Activated T-cell treated with anti-CD3 and anti-CD28 coated beads, Interleukin-2, amount 50 U/mL, for 1 hour (primary cell): ENCODE measurements around the gene HIVEP2.

Experiments used
- DNase-seq: peaks from one replicate; pipeline ENCODE4 v3.0.0-alpha.2; 2020

HIVEP2 gene

DNA sequence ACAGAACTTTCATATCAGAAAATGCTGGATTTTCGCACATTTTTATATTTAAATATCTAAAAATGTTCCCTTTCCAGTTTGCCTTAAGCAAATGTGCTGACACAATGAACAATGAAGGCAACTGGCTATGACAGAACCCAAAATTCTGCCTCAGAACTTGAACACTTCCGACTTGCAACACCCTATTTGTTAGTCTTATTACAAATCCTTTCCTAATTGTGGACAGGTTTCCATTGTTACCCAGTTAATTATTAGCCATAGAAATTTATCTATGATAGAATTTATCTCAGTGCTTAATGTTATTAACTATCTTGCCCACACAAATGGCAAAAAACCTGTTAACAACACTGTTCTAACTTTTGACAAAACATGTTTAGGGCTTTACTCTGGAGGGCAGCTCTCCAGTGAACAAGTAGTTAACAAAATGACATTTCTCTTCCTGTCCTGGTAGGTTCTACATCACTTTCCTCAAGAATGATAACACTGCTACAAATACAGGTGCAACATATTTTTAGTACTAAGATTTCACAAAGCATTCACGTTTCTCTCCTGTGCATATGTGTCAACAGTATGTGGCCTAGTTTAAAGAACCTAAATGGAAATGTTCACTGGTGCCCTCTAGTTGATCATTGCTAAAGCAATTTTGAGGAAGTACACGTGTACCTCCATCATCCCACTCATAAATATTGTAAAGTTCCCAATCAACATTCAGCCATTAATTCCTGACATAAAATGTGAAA lies 58.4 kb downstream of the HIVEP2 start:
- DNase-seq = no peak

DNA sequence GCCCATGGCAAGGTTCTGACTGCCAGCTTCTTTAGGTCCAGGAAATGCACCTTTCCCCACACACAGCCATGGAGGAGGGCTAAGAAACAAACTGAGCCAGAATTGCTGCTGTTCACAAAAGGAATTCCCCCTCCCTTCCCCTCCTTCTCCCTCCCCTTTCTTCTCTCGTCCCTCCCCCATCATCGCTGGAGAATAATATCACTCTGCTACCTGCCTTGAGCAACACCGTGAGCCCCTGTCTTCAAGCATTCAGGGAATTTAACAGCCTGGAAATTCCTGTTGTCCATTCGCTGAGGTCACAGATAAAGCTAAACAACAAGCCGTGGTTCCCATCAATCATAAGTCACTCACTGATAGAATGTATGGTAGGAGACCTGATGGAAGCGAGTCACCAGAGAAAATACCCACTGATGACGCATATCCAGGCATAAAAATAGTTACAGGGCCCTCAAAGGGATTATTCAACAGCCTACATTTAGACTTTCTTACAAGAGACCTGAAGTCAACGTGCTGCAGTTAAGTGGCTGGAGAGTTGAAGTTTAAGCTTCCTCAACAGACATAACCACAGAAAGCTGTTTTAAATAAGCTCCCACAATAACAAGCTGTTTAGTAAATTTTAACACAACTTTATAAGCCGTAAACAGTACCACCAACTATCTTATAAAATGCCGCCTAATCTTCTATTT lies 59.7 kb downstream of the HIVEP2 start:
- DNase-seq = peak; percentile 55

DNA sequence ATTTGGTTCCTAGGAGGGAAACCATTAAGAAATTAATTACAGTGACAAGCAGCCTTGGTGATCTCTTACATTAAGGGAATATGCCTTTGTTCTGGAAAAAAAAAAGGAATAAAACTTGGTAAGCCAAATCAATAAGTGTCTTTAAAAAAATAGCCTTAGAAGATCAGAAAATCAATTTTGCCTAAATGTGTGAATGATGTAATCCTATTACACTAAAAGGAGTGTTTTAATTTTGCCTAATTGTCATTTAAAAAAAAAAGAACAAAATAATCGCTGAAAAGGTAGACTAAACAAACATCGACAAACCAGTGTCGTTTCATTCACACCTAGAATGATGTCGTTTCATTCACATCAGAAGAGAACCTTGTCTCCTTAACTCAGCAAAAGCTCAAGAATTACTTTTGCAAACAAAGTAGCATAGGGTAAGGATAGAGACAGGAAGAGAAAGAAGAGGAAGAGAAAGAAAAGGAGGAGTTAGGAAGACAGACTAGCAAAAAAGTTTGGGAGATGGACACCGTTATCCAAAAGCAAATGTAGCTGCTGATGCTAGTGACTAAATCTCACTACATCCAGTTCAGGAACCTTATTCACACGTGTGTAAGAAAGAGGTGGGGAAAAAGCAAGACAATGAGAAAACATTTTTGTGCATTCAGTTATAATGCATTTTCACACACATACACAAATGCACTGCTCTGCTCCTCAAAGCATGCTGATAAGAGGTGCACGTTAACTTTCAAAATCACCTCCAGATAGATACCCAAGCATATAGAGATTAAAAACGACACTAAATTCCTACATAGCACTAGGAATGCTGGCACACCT lies 60.6 kb downstream of the HIVEP2 start:
- no peak for DNase-seq

DNA sequence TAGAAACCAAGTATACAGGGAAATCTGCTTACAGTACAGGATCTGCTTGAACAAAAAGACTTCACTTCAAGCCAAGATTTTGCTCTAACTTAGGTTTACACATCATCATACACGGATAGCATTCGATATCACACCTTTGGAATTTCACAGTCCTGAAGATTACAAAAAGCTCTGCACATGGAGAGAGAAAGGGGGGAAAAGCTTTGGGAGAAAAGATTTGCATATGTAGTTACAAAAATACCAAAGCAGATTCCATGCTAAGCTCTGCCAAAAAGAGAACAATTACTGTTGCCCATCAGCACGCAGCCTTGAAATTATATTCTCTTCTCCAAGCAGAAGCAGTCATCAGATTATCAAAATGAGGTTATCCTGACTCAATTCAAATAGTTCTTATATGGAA lies 62.0 kb downstream of the HIVEP2 start:
- DNase-seq = no peak

DNA sequence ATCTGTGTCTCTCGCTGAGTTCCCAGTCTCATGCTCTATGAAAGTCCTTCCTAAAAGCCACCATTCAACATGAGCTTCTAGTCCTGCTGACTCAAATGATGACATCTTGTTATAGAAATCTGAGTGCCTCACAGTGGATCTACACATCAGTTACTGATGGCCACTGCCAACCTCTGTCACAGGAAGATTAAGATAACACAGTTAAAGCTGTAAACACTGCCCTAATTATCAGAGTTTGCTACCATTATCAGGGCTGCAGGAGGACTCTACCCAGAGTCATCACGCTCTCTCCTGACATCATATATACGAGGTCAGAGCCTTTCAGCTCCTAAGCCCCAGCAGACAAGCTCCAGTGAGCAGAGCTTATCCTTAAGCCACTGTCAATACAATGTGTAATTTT lies 63.2 kb downstream of the HIVEP2 start:
- no peak for DNase-seq

DNA sequence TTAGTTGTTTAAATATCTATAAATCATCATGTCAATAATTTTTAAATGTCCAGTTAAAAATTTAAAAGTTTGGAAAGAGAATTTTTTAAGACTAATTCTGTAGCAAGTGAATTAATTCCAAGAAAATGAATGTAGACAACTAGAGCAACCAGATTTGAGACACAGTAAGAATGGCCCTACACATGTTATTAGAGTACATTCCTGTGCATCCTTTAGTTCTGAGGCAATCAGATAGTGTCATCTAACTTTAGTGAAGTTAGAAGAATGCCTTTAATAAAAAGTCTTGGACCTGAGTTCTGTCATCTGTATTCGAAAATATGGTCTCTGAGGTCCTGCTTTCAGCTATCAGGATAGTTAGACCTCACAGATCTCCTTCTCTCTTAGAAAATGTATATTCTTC lies 63.7 kb downstream of the HIVEP2 start:
- DNase-seq = no peak

DNA sequence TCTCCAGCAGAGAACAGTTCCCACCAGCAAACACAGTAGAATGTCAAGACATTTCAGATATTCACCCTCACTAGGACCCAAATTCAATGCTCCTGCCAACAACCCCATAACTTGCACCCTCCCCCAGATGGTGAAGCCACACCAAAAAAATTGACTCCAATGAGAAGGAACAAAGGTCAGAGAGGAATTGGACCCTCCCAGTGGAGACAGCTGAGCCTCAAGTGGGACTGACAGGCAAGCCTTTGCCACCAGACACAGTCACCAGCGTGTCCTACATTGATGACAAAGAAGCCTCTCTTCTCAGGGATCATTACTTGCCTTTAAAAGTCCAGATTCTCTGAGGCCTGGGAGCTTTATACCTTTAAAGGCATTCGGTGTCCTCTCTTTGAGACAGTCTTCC lies 64.8 kb downstream of the HIVEP2 start:
- DNase-seq = no peak

DNA sequence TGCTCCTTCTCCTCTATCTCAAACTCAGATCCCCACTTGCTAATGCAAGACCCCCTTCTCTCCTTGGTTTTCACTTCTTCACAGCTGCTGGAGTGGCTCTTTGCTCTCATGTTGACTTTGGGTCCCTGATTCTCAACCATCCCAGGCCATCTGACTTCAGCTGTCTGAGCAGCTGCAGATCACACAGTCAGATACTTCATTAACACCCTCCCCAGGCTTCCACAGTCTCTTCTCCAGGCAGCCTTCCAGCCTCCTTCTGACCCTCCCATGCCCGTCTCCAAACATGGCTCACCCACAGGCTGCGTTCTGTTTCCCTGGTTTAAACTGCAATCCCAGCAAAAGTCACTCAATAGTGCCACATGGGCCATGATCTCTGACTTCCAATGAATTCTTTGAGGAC lies 65.4 kb downstream of the HIVEP2 start:
- no peak for DNase-seq

DNA sequence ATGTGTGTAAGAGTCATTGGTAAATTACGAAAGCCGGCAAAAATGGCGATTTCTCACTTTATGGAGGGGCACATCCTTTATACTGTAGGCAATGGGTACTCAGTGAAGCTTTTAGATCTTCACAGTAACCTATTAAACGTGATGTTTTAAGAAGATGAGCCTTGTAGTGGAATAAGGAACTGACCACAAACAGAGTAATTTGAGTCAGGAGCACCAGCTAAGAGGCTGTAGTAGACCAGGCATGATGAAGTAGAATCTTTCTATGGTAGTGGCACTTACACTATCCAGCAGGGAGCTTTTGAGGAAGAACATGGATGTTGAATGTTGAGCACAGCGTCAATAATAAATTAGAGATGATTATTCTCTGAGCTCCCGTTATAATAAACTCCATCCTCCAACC lies 65.9 kb downstream of the HIVEP2 start:
- DNase-seq = no peak

DNA sequence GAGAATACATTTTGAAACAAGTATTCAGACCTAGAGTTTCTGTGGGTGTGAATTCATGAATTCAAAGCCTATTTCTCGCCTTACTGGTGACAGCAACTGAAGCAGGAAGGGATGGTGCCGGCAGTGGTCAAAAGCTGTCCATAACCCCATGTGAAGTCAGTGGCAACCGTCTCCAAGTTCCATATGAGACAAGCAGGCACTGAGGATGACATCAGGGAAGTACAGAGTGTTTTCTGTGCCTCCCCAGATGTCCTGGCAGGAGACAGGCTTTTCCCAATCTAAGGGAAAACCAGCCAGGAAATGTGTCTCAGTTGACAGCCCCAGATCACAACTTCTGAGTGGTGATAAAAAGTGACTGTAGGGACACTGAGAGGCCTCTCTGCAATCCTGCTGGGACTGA lies 66.6 kb downstream of the HIVEP2 start:
- DNase-seq = no peak

DNA sequence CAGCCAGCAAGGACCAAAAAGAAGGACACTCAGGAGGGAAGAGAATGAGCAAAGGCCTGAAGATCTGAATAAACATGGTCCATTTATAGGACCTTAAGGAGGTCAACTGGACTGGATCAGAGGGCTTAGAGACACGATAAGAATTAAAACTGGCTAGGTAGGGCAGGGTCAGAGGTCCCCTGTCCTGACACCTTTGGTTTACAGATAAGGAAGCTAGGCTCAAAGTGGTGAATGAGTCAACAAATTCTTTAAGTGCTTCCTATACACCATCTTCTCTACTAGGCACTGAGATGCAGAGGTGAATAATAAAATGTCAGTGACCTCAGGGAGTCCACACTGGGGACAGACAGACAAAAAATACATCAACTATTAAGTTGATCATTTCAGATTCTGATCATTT lies 70.3 kb downstream of the HIVEP2 start:
- DNase-seq = no peak

DNA sequence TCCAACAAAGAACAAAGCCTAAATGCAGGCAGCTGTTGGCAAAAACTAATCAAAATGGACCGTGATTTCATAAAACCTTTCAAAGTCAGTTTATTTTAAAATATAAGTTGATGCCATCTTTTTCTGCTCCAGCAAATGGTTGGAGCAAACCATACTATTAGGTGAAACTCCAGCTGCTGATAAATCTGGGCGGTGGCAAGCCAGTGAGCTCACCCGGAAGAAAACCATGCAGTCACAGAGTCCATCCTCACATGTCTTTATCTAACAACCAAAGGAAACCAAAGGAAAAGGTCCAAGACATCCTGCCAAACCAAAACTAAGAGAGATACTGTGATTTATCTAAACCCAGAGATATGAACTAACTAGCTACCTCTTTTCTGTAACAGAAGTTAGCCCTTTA lies 72.6 kb downstream of the HIVEP2 start:
- DNase-seq = no peak

DNA sequence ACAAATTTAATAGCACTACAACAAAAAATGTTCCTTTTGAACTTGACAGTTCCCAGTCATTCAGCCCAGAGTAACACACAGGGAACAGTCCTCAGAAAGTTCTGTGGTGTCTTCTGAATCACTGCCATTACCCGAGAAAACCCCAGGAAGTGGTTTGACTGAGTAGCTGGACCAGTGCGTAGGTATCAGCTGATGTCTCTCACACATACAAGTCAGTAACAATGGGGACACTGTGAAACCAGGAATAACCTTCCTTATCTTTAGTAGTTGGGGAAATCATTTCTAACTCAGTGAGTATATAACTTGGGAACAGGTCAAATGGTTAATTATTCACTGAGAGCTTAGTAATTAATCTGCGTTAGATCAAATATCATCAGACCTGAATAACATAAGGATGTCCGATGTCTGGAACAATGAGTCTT lies 73.1 kb downstream of the HIVEP2 start:
- DNase-seq = no peak

DNA sequence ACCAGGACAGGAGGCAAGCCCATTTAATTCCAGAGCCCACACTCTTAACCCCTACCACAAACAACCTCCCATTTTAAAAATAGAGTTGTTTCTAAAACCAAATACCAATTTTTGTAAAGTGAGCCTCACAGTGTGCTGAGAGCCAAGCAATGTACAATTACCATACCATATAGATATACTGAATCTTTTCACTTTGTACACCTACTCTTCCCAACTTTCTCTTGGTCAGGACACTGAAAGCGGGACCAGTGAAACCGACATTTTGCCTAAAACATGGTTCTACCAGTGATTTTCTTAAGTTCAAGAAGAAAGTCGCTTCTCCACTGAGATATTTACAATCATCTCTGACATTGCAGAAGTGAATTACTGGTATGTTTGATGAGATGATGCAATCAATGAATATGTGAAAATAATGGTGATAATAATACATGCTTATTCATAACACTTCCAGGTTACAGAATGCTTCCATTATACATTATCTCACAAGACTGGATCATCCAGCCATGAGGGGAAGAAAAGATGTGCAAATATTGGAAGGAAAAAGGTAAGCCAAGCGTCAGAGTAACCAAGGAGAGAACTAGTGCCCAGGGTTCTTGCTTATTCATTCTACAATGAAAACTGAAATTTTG lies 74.1 kb downstream of the HIVEP2 start:
- no peak for DNase-seq

DNA sequence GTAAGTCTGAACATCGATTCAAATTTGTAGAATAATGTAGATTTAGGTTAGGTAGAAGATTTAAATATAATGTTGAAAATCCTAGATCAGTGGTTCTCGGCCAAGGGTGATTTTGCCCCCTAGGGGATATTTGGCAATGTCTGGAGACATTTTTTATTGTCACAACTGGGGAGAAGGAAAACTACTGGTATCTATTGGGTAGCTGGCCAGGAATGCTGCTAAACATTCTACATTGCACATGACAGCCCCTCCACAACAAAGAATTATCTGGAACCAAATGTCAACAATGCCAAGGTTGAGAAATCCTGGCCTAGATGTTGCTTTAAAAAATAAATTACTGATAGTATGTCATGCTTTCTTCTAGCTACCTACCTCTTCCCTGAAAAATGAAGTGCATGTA lies 76.1 kb downstream of the HIVEP2 start:
- no peak for DNase-seq

DNA sequence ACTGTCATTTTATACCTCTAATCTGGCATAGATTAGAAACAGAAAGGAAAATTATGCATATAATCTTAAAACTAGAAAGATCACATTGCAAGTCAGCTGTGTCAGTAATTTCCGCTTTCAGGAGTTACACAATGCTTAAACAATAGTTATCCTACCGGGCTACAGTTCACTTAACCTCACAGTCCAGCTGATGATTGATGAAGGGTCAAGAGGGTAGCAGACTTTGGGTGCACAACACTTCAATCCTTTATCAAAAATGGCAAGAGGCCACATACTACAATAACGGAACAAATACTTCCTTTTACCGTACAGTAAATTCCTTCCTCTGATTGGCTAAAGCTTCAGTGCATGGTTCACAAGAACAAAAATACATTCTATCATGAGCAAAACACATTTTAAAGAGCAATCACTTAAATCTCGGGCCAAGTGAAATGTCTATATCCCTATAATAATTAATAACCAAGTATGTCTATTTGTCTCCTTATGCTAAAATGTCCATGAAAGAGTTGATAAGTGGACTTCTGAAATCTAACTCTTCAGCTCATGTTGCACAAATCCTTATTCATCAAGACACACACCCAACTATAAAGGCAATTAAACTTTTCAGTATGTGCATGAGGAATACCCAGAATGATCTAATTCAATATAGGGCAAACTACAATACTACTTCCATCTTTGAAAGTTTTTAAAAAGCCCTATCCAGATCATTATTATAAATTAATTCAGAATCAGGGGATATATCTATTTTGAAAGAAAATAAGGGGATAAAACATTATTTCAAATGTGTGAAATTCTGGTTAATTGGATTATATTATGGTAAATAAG lies 76.8 kb downstream of the HIVEP2 start:
- DNase-seq = no peak

DNA sequence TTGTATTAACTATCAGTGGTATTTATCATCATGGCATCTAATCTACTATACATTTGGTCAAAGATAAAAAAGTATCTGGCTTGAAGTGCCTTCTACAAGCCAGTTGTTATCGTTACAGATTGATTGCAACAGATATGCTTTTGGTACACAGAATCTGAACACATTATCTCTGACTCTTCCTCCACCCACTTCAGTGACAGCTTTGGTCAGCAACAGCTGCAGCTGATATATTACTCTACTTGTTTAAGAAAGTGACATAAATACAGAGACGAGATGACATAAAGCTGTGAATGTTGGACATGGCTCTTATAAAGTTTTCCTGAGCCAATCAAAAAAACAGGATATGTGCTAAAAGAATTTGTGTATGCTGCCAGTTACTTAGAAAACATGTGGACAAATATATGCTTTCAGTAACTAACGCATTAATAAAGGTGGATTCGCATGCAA lies 77.6 kb downstream of the HIVEP2 start:
- no peak for DNase-seq

DNA sequence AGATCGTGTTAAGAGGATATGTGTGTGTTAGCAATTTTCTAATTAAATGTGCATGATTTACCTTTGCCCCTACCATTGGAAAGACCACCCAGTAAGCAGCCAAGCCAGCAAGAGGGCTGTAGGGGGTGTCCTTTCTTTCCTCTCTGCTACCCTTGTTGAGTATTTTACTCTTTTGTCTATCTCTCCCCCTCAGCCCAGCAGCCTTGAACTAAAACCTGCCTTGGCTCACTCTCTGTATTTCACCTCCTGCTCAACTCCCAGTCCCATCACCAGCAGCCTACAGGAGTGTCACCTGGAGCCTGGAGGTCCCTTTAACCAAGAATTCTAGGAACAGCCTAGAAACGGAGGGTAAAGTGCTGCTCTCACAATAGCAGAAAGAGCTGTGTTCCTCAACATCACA lies 81.0 kb downstream of the HIVEP2 start:
- DNase-seq = no peak

DNA sequence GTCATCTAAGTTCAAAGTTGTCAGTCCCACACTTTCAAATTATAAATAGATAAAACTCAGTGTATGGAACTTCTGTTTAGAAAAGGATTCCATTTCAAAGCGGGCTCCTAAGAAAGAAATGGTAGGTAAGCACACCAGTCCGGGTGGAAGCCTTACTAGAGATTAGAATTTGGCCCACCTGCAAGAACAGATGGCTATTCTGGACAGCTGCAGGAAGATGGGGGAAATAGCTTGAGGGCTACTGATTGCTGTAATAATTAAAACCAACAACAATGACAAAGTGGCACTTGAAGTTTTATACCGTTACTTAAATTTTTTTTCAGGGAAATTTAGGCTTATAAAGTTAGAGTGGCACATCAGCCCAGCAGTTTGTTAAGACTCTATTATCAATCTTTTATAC lies 83.3 kb downstream of the HIVEP2 start:
- no peak for DNase-seq

DNA sequence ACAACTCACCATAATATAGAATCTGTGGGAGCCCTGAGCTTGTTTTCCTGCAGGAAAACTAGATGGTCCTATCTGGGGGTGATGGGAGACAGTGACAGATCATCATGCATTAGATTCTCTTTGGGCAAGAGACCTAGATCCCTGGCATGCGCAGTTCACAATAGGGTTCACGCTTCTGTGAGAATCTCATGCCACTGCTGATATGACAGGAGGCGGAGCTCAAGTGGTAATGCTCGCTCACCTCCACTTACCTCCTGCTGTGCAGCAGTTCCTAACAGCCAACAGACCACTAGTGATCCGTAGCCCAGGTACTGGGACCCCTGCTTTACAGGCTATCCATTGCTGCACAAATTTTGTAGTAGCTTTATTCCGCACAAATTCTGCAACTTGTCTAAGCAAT lies 84.5 kb downstream of the HIVEP2 start:
- no peak for DNase-seq

DNA sequence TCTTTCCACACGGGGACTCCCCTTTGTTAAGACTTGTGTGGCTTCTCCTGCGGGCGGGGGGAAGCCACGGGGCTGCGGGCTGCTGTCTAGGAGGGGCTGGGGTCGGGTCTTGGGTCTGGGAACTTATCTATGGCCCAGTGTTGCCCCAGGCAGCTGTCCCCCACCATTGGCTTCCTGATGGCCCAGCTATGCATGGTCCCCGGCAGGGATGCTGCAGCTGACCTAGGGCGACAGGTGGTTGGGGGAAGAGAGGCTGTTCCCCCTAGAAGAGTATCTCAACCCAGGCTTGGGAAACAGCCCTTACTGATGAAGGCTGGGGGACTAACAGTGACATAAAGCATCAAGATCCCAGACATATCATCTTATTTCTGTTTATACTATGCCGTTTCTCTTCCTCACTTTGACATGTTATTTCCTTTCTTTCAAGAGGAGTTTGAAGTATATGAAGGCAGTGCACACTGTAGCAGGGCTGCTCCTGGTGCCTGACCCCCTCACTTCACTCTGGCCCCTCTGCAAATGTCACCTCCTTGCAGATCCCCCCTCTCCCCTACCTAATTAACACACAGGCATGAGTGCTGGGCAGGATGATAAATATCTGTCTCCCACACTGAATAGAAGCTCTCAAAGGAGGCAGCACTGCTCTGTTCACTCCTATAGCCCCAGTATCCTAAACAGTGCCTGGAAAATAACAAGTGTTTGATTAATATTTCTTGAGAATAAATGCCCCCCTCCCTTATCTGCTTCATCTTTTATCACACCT lies 87.0 kb downstream of the HIVEP2 start:
- peak; percentile 60 for DNase-seq
